GM18499 (cell line): ENCODE measurements around the gene TGFBR3.
A peak's percentile ranks its signal among the peaks of the same experiment; 100 is the strongest.

Source experiments
- ATAC-seq: cut with Tn5 transposase; IDR thresholded peaks from one replicate; pipeline ENCODE4 v1.9.1; 2021; ENCODE audit warnings: moderate number of reproducible peaks; ENCODE audit not compliant: insufficient read depth, unreplicated experiment

Gene TGFBR3

GRCh38 chr1:91765293-91765692 is 120.7 kb downstream of the TGFBR3 start:
- ATAC-seq: no peak

DNA sequence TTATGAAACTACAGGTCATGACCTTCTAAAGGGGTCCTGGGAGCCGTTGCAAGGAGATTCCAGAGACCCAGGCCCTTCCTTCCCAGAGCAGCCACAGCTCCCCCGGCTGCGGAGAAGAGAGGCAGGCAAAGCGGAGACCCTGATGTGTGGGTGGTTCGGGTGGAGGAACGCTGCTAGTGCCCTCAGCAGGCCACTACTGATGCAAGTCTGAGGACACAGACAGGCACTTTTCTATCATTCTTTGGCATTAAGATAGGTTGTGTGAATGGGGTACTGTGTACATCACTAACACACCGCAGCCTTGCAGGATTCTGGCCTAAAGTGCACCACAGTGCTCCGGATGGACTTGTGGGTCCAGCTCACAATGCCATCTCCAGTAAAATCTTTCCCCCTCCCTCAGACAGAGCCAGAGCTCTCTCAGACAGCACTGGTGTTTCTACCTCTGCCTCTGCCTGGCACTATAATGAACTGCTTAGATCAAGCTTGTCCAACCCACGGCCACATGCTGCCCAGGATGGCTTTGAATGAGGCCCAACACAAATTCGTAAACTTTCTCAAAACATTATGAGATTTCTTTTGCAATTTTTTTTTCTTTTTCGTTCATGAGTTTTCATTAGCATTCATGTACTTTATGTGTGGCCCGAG is 121.4 kb downstream of the TGFBR3 start:
- ATAC-seq: no peak

GRCh38 chr1:91763252-91763651 is 122.7 kb downstream of the TGFBR3 start:
- ATAC-seq: no peak

- no peak for ATAC-seq
These were observed 124.6 kb downstream of the TGFBR3 start for GRCh38 chr1:91761295-91761721.

GRCh38 chr1:91760512-91760911 is 125.4 kb downstream of the TGFBR3 start:
- no peak for ATAC-seq

GRCh38 chr1:91759076-91759475 is 126.9 kb downstream of the TGFBR3 start:
- ATAC-seq: no peak

DNA sequence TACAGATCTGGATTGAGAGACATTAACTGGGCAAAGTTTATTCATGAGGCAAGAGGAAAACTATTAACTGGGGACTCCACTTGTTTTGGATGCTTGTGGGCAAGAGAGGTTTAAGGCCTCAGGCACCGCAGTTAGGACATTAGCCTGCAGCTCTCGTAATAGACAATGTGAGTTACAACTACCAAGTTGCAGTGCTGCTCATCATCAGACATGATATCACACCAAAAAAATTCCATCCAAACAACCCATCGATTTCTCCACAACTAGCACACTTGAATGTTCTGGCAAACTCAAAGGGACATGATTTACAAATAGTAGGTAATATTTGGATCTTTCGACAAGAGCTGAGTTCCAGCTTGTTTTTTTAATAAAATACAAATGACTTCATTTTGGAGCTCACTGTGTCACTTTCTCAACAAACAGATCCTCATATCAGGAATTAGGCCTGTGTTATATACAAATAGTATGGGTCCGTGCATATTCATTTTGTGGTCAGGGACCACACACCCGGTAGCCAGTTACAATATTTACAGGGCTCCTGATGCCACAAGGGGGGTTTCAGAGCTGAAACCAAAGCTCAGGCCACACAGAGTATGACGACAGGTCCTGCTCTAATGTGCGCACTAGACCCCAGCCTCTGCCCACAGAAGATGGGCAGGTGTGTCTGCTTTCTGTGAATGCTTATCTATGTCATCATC is 128.0 kb downstream of the TGFBR3 start:
- no peak for ATAC-seq

- ATAC-seq: no peak
These were observed 130.2 kb downstream of the TGFBR3 start for GRCh38 chr1:91755702-91756287.

DNA sequence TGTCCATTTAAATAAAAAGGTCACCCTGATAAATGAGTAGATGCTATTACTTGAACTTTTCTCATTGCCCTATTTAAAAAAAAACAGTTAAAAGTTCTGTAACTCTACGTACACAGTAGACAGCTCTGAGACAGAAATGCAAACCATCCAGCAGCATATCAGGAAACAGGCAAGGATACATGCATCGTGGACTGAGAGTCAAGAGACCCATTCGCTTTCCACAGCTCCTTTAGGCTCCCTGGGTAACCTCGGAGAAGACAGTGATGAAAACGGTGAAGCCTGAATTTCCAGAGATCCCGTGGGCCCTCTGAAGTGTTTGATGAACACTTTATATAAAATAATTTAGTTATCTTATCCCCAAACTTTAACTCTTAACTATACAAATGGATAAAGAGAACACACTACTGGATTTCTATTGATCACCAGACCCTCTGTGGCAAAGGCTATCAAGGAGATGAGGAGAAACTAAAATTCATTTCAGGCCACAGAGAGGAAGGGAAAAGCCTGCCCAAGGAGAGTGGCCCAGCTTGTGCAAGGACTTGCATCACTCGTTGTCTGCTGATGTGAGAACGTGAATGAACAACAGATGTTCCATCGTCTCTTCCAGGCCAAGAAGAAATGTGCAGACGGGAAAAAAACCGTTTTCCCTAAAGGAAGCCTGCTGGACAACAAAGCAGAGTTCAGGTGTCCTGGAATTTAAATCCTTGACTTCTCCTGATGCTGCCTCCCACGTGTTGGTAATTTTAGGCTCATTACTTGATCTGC is 131.0 kb downstream of the TGFBR3 start:
- ATAC-seq: no peak

GRCh38 chr1:91754348-91754747 is 131.6 kb downstream of the TGFBR3 start:
- peak; percentile 40 for ATAC-seq

- ATAC-seq: no peak
These were observed 132.1 kb downstream of the TGFBR3 start for GRCh38 chr1:91753878-91754277.

GRCh38 chr1:91752324-91752723 is 133.6 kb downstream of the TGFBR3 start:
- peak; percentile 43 for ATAC-seq

DNA sequence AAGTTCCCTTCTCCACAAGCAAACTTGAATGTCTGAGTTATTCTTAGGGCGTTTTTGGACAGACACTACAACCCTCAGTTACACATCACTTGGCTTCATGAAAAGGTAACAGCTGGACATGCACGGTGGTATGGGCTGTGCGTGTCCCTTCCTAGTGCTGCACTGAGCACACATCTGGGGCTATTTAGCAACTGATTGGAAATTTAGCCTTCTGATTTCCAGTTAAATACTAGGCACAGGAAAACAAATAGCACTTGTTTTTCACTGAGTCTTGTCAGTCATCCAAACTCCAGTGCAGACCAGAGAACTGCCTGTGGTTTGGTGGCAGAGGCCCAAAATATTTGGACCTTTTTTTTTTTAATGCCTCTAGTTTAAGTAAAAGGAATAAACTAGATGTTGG is 134.7 kb downstream of the TGFBR3 start:
- no peak for ATAC-seq

DNA sequence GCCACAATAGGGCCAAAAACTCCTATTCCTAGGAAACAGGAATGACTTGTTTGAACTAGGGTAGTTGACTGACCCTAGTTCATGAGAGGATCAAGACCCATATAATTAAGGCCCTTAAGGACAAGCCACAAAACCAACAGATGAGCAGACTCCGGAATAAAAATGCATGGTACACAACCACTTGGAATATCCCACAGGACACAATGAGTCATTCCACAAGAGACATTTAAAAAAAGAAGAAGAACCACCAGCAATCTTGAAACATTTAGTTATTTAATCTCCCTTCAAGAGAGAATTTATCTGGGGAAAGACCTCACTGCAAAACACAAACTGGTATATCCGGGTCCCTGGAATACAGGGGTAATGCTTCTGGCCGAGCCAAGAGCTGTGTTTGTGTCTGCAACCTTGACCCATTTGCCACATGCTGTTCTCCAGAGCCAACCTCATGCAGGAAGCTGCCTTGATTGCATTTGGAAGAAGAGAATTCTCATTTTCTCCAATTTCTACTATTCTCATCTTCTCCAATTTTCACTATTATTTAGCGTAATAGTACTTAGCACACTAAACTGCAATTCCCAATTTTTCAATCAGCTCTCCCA is 135.5 kb downstream of the TGFBR3 start:
- no peak for ATAC-seq

DNA sequence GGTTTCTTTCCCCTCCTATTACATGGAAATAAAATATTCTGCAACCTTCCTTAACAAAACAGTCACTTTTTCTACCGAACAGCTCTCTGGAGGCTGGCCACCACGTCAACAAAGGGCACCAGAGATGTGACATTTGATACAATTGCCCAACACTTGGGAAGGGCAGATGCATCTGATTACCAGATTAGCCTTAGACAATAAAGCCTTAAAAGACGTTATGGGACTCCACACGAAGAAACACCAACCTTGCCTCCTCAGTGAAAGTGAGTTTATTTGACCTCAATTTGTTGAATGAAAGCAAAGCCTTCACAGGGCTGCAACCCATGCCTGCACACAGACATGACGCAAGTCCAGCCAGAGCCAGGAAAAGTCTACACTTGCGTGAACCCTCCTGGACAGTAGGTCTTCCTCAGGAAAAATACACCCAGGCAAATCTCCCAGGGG is 136.1 kb downstream of the TGFBR3 start:
- no peak for ATAC-seq

- ATAC-seq: no peak
These were observed 138.3 kb downstream of the TGFBR3 start for GRCh38 chr1:91747666-91748065.

DNA sequence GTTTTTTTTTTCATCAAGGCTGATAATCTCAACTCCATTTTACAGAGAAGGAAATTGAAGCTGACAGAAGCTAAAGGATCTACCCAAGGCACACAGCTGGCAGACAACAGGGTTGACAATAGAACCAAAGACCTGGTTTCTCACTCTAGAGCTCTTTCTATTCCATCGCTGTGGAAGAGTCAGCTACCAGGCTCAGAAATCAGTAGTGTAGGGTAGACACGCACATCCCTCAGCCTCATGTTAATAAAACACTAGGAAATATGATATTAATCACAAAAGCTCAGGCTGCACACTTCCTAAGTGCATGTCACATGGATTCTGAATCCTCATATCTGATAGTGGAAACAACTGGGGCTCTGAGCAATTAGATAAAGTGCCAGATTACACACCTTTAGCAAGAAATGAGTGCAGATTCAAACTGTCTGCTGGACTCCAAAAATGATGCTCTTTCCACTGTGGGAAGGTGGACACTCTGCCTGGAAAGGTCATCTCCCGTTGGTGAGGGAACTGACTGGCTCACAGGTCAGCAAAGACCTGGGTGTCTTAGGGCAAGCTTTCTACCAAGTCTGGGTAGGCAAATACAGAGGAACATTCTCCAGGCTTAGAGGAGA is 139.1 kb downstream of the TGFBR3 start:
- no peak for ATAC-seq

DNA sequence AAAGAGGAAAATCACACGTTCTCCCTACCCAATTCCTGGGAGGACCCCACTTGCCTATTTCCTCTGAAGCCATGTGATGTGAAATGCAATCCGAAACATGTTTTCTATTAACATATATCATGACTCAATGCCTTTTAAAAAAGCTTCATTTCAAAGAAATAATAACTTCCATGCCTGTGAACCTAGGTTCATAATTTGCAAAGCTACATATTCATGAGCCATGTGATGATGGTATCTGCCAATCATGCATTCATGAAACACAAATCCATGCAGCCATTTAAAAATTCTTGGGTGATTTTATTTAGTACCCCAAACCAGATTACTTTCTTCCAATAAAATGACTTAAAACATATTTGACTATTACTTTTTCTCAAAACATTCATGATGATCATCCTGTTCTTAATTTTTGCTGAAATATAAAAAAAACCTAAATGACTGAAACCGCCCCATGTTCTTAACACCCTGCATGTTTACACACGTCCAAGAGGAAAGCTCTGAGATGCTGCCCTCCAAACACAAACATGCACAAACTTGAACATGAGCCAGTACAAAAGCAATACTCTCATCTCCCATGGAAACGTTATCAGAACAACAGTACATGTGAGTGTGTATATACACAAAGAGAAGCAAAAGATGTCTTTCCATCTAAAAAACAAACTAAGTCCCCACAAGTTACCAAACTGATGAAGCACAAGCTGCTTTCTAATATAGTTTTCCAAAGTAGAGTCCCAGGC is 140.1 kb downstream of the TGFBR3 start:
- no peak for ATAC-seq

- ATAC-seq: no peak
These were observed 140.9 kb downstream of the TGFBR3 start for GRCh38 chr1:91744953-91745639.
